ENCODE results near the gene DLG4.
"Not testable (repeated sequence)": the region's sequence is repeated elsewhere in the genome, so short reads cannot be mapped to it uniquely, and the experiment has no call there.

DLG4 gene

GRCh38 chr17:7249214-7249613, 29.6 kb upstream of the DLG4 start:
- no peak for DNase-seq (ENCODE audit: low read depth)

GRCh38 chr17:7248796-7249195, 29.2 kb upstream of the DLG4 start:
- no peak for DNase-seq (ENCODE audit: low read depth)

DNA sequence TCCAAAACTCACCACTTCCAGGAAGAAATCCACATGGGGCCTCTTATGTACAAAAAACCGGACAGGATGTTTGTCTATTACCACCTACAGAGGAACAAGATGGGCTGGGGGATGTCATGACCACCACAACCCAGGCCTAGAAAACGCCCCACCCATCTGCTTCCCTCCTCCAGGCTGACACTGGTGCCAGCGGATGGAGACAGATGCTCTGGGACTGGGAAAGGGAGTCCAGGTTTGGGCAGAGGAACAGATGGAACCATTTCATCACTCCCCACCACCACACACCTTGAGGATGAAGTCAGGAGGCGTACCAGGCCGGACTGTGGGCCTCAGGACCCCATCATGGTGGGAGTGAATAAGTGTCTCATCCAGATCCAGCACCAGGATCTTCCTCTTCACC, 27.1 kb upstream of the DLG4 start:
- no peak for DNase-seq (ENCODE audit: low read depth)

- not testable (repeated sequence) for DNase-seq (ENCODE audit: low read depth)
Observed at GRCh38 chr17:7243838-7244237, 24.2 kb upstream of the DLG4 start.

GRCh38 chr17:7243453-7243729, 23.8 kb upstream of the DLG4 start:
- no peak for DNase-seq (ENCODE audit: low read depth)

DNA sequence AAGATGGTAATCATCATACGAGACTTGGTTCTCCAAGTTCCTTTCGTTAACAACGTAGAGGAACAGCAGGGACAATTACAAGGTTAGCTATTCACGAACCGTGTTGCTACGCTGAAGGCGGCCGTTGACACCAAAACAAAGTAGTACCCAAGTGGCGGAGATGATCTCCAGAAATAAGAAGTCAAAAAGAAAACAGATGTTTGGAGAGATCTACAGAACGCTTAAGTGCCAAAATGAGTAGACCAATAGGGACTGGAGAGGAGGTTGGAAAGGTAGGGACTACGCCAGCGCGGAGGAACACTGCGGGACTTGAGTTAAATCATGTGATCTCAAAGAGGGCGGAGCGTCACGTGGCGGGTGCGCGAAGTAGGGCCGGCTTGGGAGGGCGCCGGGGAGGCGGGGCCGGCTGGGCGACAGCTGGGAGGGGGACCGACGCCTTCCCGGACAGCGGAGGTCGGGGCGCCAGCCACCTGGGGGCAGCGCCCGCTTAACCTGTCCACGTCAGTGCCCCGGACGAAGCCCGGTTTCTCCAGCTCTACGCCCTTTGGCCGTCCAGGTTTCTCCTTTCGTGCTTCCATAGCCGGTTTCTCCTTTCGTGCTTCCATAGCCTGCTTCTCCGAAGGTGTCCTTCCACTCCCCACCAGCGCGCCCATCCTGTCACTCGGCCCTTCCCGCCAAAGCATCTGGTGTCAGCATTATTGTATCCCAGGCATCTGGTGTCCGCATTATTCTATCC, 23.2 kb upstream of the DLG4 start:
- DNase-seq (ENCODE audit: low read depth), result peak; percentile 88

GRCh38 chr17:7241783-7242716, 22.4 kb upstream of the DLG4 start, which contains the start of gene GABARAP:
Gene GABARAP (minus strand): TSS chr17:7242449. CDS start chr17:7242330, 119 bp downstream.
- DNase-seq (ENCODE audit: low read depth), result peak; percentile 88

- no peak for DNase-seq (ENCODE audit: low read depth)
Observed at GRCh38 chr17:7241090-7241733, 21.6 kb upstream of the DLG4 start.

GRCh38 chr17:7240375-7240774, 20.7 kb upstream of the DLG4 start:
- no peak for DNase-seq (ENCODE audit: low read depth)

DNA sequence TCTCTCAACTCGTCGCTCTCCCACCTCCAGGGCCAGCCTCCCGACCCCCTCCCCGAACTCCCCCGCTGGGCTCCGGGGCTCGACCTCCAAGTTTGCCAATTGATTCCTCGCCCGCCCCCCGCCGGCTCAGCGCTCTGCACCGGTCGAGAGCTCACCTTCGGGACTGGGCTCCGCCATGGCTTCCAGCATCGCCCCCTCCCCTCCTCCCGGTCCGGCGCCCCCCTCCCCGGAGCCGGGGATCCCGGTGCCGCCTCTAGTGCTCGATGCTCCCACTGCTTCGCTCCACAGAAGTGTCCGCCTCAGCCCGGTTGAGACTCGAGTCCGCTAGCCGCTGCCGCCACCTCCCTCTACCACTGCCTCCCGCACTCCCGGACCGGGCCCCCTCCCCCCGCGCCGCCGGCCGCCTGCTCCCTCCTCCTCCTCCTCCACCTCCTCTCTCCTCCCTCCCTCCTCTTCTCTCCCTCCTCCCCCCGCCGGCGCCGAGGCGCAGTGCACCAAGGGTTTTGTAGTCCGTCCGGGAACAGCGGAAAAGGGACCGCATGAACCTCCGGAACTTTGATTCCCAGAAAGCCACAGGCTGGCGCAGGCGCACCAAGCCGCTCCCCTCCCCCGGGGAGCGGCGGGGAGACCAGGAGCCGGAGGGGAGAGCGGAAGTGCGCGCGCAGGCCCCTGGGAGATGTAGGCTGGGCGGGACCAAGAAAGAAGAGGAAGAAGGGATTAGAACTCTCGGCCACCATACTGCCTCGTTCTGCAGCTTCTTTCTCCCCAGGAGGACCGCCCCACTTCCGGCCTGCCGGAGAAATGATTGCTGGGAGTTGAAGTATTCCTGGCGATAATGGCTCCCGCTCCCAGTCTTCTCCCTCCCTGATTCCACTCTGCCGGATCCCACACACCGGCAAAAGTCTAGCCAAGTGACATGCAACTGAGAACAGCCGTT, 19.7 kb upstream of the DLG4 start, which contains the start of gene PHF23:
PHF23 (minus strand) TSS at position 367 of the 937 bp plus-strand sequence; CDS start at position 189, 178 bp downstream.
- DNase-seq (ENCODE audit: low read depth), result peak; percentile 97

GRCh38 chr17:7238420-7239090, 18.9 kb upstream of the DLG4 start:
- no peak for DNase-seq (ENCODE audit: low read depth)

DNA sequence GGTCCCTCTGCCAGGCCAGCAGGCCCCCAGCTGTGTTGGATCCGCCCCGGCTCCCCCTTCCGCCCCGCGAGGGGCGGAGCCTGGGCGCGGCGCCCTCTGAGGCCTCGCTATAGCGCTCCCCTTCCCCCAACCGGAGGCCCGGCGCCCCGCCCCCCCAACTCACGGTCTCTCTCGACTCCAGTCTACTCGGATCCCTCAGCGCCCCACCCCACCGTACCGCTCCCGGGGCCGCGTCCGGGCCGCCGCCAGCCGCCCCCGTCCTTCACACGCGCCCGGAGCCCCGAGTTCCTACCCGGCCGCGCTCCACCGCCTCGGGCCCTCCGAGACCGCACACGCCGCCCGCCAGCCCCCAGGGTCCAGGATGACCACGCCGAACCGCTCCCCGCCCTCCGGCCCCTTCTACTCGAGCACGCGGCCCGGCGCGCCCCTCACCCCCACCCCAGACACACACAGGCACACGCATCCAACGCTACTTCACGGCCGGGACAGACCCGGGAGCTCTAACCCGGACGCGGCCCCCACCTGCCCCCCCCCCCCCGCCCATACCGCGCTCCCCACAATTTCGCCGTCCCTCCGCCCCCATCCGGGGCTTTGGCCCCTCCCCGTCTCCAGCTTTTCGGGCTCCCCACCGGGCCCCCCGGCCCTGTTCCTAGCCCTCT, 18.3 kb upstream of the DLG4 start:
- DNase-seq (ENCODE audit: low read depth), result peak; percentile 79

DNA sequence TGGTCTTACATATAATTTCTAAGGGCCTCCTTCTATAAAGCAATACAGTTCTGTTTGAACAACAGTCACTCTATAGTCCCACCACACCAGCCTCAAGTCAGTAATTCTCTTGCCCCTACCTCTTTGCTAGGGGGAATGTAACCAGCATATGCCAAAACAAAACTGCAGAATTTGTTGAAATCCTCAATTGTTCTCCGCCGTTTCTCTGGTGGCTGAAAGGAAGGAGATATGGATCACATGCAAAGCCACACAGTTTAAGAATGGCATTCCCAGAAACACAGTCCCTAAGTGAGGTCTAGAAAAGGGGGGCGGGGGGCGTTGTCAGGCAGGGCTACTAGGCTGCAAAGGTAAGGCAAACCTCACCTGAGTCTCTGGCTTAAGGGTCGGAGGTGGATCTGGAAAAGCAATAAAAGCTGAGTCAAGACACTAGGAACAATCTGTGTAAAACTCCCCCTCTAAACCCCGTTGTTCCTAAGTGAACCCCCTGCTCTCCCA, 17.7 kb upstream of the DLG4 start:
- DNase-seq (ENCODE audit: low read depth), result no peak

DNA sequence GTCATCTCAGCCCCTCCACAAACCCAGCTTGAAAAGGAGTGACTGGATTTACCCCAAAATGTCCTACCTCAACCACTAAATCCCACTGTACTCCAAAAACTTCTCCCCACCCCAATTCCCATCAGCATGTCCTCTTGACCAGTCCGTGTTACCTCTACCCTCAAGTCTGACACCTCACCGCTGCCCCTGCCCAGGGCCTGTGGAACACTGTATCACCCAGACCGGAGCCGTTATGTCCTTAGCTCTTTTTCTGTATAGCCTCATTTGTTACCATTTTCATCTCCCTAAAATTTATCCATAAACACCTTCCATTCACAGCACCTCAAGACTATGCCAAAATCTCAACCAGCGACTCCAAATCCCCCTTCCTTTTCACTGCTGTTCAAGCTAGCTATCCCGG, 17.2 kb upstream of the DLG4 start:
- no peak for DNase-seq (ENCODE audit: low read depth)

GRCh38 chr17:7235693-7236665, 16.3 kb upstream of the DLG4 start:
- DNase-seq (ENCODE audit: low read depth), result no peak

GRCh38 chr17:7234083-7234951, 14.7 kb upstream of the DLG4 start, which contains the start of gene DVL2:
Gene DVL2 (minus strand): TSS chr17:7234517. CDS start chr17:7234262, 255 bp downstream.
- peak; percentile 91 for DNase-seq (ENCODE audit: low read depth)

- DNase-seq (ENCODE audit: low read depth), result no peak
Observed at GRCh38 chr17:7233701-7234082, 14.1 kb upstream of the DLG4 start.

DNA sequence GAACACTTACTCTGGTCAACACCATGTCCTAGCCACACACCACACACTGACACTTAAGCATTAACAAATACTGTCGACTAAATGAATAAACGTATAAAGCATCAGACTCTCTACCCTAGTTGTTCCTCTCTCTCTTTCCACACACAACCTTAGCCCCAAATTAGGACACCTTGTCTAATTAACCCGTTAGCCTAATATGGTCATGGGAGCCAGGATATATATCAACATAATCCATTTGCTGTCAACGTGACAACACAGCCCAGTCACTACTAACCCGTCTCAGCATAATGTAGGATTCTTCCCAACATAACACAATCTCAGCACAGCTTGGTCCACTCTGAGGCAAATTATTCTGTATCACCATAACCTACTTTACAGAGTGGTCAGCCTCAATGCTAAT, 12.5 kb upstream of the DLG4 start:
- DNase-seq (ENCODE audit: low read depth), result no peak
